ENCODE results near the gene CCL17. TPM values are rescaled to one million over a fixed set of nuclear protein-coding genes. Genes with fewer than 3 reads are reported as not detected.

The CCL17 gene
- total and polyA plus RNA-seq, 12 donors, result 0.35 to 1.0 TPM; not detected in 10

GRCh38 chr16:57430955-57431354 is 26.4 kb downstream of the CCL17 start:
- ATAC-seq (no peak), DNase-seq (no peak)
- Histone ChIP-seq H3K4me1 (no peaks in the 10 kb centered on the region), H3K4me3 (no peak overlapping the region), H3K27ac (no peak overlapping the region), H3K9me3 (no peaks in the 10 kb centered on the region), H3K36me3 (peaks cover 5 to 99% (median 83%) of the 10 kb centered on the region in 9 donors), H3K27me3 (no peaks in the 10 kb centered on the region)
- intact Hi-C loops (cut with DNase I), result no loop called here
- TF ChIP-seq CTCF (IDR thresholded peaks at IDR 0.05), result no peak
- WGBS, 2 donors, result 68 to 73% methylated on average over 5 of the region's 5 CpGs

- Histone ChIP-seq H3K4me3 (no peak overlapping the region), H3K9me3 (no peaks in the 10 kb centered on the region), H3K27ac (no peak overlapping the region), H3K36me3 (peaks cover 5 to 100% (median 86%) of the 10 kb centered on the region in 9 donors), H3K4me1 (no peaks in the 10 kb centered on the region), H3K27me3 (no peaks in the 10 kb centered on the region)
- no peak for TF ChIP-seq CTCF (IDR thresholded peaks at IDR 0.05)
- 92 to 96% methylated on average over 2 of the region's 2 CpGs for WGBS, 2 donors
- DNase-seq (no peak), ATAC-seq (no peak)
- intact Hi-C loops (cut with DNase I), result no loop called here
Observed at GRCh38 chr16:57432505-57432904, 27.9 kb downstream of the CCL17 start.

- H3K27ac ChIP-seq, result no peak overlapping the region
- WGBS, 2 donors, result 85 to 95% methylated on average over 3 of the region's 3 CpGs
- no peak for TF ChIP-seq CTCF (IDR thresholded peaks at IDR 0.05)
- no peak for DNase-seq
- no peaks in the 10 kb centered on the region for H3K9me3 ChIP-seq
- intact Hi-C loops (cut with DNase I), result no loop called here
- ATAC-seq, result no peak
- no peaks in the 10 kb centered on the region for H3K27me3 ChIP-seq
- H3K4me1 ChIP-seq, result no peaks in the 10 kb centered on the region
- no peak overlapping the region for H3K4me3 ChIP-seq
- peaks cover 5 to 100% (median 81%) of the 10 kb centered on the region in 9 donors for H3K36me3 ChIP-seq
Observed at GRCh38 chr16:57432989-57433388, 28.4 kb downstream of the CCL17 start.

- no peak overlapping the region for H3K27ac ChIP-seq
- WGBS, 2 donors, result 94 to 95% methylated on average over 2 of the region's 2 CpGs
- H3K27me3 ChIP-seq, result no peaks in the 10 kb centered on the region
- H3K4me3 ChIP-seq, result no peak overlapping the region
- ATAC-seq (no peak), DNase-seq (no peak)
- intact Hi-C loops (cut with DNase I), result no loop called here
- peaks cover 5 to 100% (median 82%) of the 10 kb centered on the region in 9 donors for H3K36me3 ChIP-seq
- no peaks in the 10 kb centered on the region for H3K9me3 ChIP-seq
- no peaks in the 10 kb centered on the region for H3K4me1 ChIP-seq
- TF ChIP-seq CTCF (IDR thresholded peaks at IDR 0.05), result no peak
Observed at GRCh38 chr16:57434003-57434402, 29.4 kb downstream of the CCL17 start.

Data from heart right ventricle (tissue), 16 donors.